Hematopoietic multipotent progenitor cell treated with erythropoietin and hydrocortisone succinate and interleukin-3 and kit ligand, for 17 days (in vitro differentiated cells): Measurements from ENCODE around the gene GSG1.
"Not testable (repeated sequence)": the region's sequence is repeated elsewhere in the genome, so short reads cannot be mapped to it uniquely, and the experiment has no call there.

Source experiments
- DNase-seq: peaks from one replicate; pipeline ENCODE4 v3.0.0-alpha.2; 2015; ENCODE audit warnings: low spot score

The GSG1 gene

GRCh38 chr12:13091832-13092231 is 11.6 kb downstream of the GSG1 start:
- no peak for DNase-seq

- no peak for DNase-seq
These were observed 13.4 kb downstream of the GSG1 start for GRCh38 chr12:13090054-13090453.

- DNase-seq: no peak
These were observed 15.0 kb downstream of the GSG1 start for GRCh38 chr12:13088496-13088895.

GRCh38 chr12:13087766-13088165 is 15.7 kb downstream of the GSG1 start:
- no peak for DNase-seq

- DNase-seq: no peak
These were observed 17.3 kb downstream of the GSG1 start for GRCh38 chr12:13085968-13086686.

GRCh38 chr12:13084898-13085640 is 18.4 kb downstream of the GSG1 start:
- no peak for DNase-seq

- DNase-seq: not testable (repeated sequence)
These were observed 19.8 kb downstream of the GSG1 start for GRCh38 chr12:13083638-13084037.

- no peak for DNase-seq
These were observed 20.6 kb downstream of the GSG1 start for GRCh38 chr12:13082861-13083260.

- no peak for DNase-seq
These were observed 23.2 kb downstream of the GSG1 start for GRCh38 chr12:13080266-13080665.

- no peak for DNase-seq
These were observed 24.0 kb downstream of the GSG1 start for GRCh38 chr12:13079440-13079906.

- no peak for DNase-seq
These were observed 27.5 kb downstream of the GSG1 start for GRCh38 chr12:13075786-13076570.

- no peak for DNase-seq
These were observed 28.4 kb downstream of the GSG1 start for GRCh38 chr12:13075118-13075480.

GRCh38 chr12:13074396-13075117 is 28.9 kb downstream of the GSG1 start:
- no peak for DNase-seq

- DNase-seq: no peak
These were observed 30.3 kb downstream of the GSG1 start for GRCh38 chr12:13073173-13073572.

- DNase-seq: no peak
These were observed 31.9 kb downstream of the GSG1 start for GRCh38 chr12:13071305-13072280.

GRCh38 chr12:13069380-13069779 is 34.1 kb downstream of the GSG1 start:
- DNase-seq: no peak

GRCh38 chr12:13067322-13067721 is 36.1 kb downstream of the GSG1 start:
- DNase-seq: no peak

- DNase-seq: no peak
These were observed 37.0 kb downstream of the GSG1 start for GRCh38 chr12:13066459-13066858.

GRCh38 chr12:13066014-13066413 is 37.5 kb downstream of the GSG1 start:
- no peak for DNase-seq

GRCh38 chr12:13062669-13063068 is 40.8 kb downstream of the GSG1 start:
- no peak for DNase-seq

GRCh38 chr12:13061377-13061776 is 42.1 kb downstream of the GSG1 start:
- DNase-seq: peak; percentile 70
